Measurements from ENCODE around the gene SLC2A1. TPM values are rescaled to one million over a fixed set of nuclear protein-coding genes. Genes with fewer than 3 reads are reported as not detected.

Gene SLC2A1
- total RNA-seq, 1 donor from 2014 or later, result 265 TPM

GRCh38 chr1:42926879-42927242 lies 31.8 kb downstream of the SLC2A1 start:
- no peak for DNase-seq (ENCODE audit: low read depth, low spot score)
- H3K27ac Mint-ChIP-seq (ENCODE audit: unreplicated experiment), result no peak overlapping the region
- H3K36me3 Mint-ChIP-seq (ENCODE audit: low read depth), result peaks cover 22% of the 10 kb centered on the region
- TF ChIP-seq, protein P1, sequence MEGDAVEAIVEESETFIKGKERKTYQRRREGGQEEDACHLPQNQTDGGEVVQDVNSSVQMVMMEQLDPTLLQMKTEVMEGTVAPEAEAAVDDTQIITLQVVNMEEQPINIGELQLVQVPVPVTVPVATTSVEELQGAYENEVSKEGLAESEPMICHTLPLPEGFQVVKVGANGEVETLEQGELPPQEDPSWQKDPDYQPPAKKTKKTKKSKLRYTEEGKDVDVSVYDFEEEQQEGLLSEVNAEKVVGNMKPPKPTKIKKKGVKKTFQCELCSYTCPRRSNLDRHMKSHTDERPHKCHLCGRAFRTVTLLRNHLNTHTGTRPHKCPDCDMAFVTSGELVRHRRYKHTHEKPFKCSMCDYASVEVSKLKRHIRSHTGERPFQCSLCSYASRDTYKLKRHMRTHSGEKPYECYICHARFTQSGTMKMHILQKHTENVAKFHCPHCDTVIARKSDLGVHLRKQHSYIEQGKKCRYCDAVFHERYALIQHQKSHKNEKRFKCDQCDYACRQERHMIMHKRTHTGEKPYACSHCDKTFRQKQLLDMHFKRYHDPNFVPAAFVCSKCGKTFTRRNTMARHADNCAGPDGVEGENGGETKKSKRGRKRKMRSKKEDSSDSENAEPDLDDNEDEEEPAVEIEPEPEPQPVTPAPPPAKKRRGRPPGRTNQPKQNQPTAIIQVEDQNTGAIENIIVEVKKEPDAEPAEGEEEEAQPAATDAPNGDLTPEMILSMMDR (conservative IDR thresholded peaks at IDR 0.05), result no peak
- peaks cover 63% of the 10 kb centered on the region for H3K4me1 Mint-ChIP-seq
- peaks cover 12% of the 10 kb centered on the region for H3K27me3 Mint-ChIP-seq (ENCODE audit: low read depth)
- H3K9me3 Mint-ChIP-seq, result no peaks in the 10 kb centered on the region
- H3K4me3 Mint-ChIP-seq, result peak overlapping the region; percentile 50

- Mint-ChIP-seq H3K27ac (ENCODE audit: unreplicated experiment) (no peak overlapping the region), H3K4me1 (peaks cover 62% of the 10 kb centered on the region), H3K9me3 (no peaks in the 10 kb centered on the region), H3K36me3 (ENCODE audit: low read depth) (peaks cover 21% of the 10 kb centered on the region), H3K27me3 (ENCODE audit: low read depth) (peaks cover 12% of the 10 kb centered on the region), H3K4me3 (peak overlapping the region; percentile 85)
- no peak for DNase-seq (ENCODE audit: low read depth, low spot score)
- TF ChIP-seq, protein P1 (conservative IDR thresholded peaks at IDR 0.05), result no peak
These were observed 32.3 kb downstream of the SLC2A1 start for GRCh38 chr1:42926235-42926878.

GRCh38 chr1:42924851-42925760 lies 33.6 kb downstream of the SLC2A1 start:
- peaks cover 16% of the 10 kb centered on the region for H3K36me3 Mint-ChIP-seq (ENCODE audit: low read depth)
- H3K27me3 Mint-ChIP-seq (ENCODE audit: low read depth), result peaks cover 12% of the 10 kb centered on the region
- H3K4me3 Mint-ChIP-seq, result peak overlapping the region; percentile 85
- no peaks in the 10 kb centered on the region for H3K9me3 Mint-ChIP-seq
- H3K4me1 Mint-ChIP-seq, result peaks cover 55% of the 10 kb centered on the region
- H3K27ac Mint-ChIP-seq (ENCODE audit: unreplicated experiment), result peak overlapping the region; percentile 39
- TF ChIP-seq, protein P1 (conservative IDR thresholded peaks at IDR 0.05), result peak; percentile 26
- DNase-seq (ENCODE audit: low read depth, low spot score), result no peak

- no peaks in the 10 kb centered on the region for H3K9me3 Mint-ChIP-seq
- H3K36me3 Mint-ChIP-seq (ENCODE audit: low read depth), result peaks cover 15% of the 10 kb centered on the region
- DNase-seq (ENCODE audit: low read depth, low spot score), result peak; percentile 95
- H3K27me3 Mint-ChIP-seq (ENCODE audit: low read depth), result peaks cover 12% of the 10 kb centered on the region
- H3K27ac Mint-ChIP-seq (ENCODE audit: unreplicated experiment), result peak overlapping the region; percentile 96
- peaks cover 53% of the 10 kb centered on the region for H3K4me1 Mint-ChIP-seq
- TF ChIP-seq, protein P1 (conservative IDR thresholded peaks at IDR 0.05), result peak; percentile 46
- H3K4me3 Mint-ChIP-seq, result peak overlapping the region; percentile 85
These were observed 34.4 kb downstream of the SLC2A1 start for GRCh38 chr1:42924082-42924850.

DNA sequence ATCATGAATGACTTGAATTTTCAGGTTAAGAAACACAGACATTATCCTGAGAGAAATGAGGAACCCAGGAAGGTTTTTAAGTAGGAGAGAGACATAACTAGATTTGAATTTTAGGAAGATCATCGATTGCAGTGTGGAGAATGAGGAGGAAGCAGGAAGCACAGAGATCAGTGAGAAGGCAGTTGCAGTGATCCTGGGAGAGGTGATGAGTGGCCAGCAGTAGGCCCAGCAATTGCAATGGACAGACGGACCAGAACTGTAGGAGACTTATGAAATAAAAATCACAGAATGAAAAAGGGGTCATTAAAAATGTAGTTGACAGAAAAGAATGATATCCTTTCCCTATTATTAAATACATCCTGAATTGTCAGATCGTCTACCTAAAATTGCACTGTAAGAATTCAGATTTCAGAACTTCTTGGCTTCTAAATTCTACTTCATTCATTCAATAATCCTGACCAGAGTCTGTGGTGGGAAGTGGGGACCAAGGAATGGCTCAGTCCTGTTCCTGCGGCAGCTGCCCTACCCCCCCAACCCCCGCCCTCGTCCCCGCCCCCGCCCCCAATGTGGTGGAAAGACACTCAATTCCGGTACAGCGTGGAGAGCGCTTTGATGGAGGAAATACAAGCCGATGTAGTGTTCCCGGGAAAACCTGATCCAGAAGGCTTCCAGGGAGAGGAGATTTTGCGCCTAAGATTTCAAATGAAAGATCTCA lies 35.1 kb downstream of the SLC2A1 start:
- peak overlapping the region; percentile 85 for H3K4me3 Mint-ChIP-seq
- peaks cover 50% of the 10 kb centered on the region for H3K4me1 Mint-ChIP-seq
- TF ChIP-seq, protein P1 (conservative IDR thresholded peaks at IDR 0.05), result no peak
- peaks cover 12% of the 10 kb centered on the region for H3K27me3 Mint-ChIP-seq (ENCODE audit: low read depth)
- DNase-seq (ENCODE audit: low read depth, low spot score), result no peak
- peak overlapping the region; percentile 96 for H3K27ac Mint-ChIP-seq (ENCODE audit: unreplicated experiment)
- peaks cover 11% of the 10 kb centered on the region for H3K36me3 Mint-ChIP-seq (ENCODE audit: low read depth)
- no peaks in the 10 kb centered on the region for H3K9me3 Mint-ChIP-seq
